ENCODE measurements around the gene AKAP8.

AKAP8 gene

DNA sequence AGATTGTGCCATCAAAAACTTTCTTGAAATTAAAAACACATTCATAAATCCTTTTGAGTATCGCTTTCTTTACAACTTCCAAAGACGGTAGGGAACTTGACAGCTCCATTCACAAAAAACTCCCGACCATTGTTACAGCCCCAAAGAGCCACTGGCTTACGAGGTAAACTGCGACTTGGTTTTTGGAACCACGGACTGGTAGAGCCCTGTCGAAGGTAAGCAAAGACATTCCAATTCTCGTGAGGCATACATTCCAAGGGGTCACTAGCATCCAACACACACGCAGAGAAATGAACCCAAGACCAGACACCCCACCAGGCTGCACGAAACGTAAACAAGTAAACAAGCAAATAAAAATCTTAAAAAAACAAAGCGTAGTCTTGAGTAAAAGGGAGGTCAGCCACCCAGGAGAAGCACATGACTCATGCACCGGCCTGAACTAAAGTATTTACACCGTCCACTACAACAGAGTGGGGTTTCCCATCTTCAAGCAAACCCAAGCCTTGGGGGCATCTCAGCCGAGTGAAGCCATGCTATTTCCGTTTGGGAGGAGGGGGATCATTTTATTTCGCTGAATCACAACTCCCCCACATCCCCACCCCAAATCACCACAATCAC, 48.7 kb downstream of the AKAP8 start:
- no peak for DNase-seq

DNA sequence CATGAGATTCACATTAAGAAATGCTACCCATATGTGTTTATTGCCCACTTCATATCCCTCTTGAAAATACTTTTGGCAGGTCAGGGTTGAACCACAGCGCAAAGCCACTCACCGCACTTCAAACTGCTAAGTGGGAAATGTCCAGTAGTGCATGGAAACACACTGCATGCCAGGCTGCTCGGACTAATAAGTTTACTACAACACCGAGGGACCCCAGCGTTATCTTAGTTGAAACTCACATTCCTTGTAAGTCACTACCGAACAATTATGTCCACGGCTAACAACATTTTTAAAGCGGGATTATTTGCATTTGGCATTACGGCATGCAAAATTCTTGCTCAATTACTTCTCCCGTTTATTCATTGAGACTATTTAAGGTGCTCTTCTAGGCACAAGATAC, 51.3 kb downstream of the AKAP8 start:
- no peak for DNase-seq

- no peak for DNase-seq
Observed at GRCh38 chr19:15324791-15325519, 54.6 kb downstream of the AKAP8 start.

DNA sequence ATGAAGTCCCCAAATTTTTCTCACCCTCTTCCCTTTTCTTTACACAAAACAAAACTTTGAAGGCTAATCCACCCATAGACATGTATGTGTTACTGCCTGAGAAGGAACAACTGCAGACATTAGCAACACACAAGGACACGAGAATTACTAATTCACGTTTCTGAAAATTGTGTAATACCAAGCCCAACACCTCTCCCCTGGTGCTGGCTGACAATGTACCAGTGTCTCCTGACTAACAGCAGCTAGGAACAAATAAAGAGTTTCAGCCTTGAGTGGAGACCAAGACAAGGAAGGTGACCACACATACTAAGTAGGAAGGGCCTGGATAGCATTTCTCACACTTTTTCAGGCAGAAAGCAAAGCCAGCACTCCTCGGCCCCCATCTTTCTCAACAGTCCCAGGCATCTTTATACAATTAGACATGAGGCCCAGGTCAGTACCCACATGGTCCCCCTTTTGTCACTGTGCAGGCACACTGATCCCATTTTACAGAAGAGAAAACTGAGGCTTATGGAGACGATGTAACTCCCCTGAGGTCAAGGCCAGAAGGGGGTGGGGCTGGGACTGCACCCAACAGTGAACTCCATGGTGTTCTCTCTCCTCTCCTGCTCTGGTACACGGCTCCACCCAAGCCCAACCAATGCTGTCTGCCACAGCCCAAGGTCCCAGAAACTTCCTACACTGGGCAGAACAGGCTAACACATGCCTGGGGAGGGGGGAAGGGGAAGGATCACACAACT, 55.9 kb downstream of the AKAP8 start:
- DNase-seq = no peak

DNA sequence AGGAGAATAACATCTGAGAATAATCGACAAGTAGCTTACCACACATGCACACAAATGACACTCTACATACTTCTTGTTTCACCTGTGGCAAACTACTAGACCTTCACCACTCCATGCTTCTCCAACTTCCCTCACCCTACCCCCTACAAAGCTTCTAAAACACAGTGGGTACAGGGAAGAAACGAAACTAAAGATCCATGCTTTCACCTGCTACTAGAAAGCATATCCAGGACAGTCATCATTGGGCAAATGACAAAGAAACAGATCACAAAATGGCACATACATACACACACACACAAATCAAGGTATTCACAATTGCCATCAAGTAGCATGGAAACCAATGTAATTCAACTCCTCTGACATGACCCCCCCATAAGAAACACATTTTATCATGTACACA, 57.8 kb downstream of the AKAP8 start:
- DNase-seq = no peak

GRCh38 chr19:15320116-15320515, 59.5 kb downstream of the AKAP8 start:
- DNase-seq = no peak

- no peak for DNase-seq
Observed at GRCh38 chr19:15318241-15318691, 61.3 kb downstream of the AKAP8 start.

DNA sequence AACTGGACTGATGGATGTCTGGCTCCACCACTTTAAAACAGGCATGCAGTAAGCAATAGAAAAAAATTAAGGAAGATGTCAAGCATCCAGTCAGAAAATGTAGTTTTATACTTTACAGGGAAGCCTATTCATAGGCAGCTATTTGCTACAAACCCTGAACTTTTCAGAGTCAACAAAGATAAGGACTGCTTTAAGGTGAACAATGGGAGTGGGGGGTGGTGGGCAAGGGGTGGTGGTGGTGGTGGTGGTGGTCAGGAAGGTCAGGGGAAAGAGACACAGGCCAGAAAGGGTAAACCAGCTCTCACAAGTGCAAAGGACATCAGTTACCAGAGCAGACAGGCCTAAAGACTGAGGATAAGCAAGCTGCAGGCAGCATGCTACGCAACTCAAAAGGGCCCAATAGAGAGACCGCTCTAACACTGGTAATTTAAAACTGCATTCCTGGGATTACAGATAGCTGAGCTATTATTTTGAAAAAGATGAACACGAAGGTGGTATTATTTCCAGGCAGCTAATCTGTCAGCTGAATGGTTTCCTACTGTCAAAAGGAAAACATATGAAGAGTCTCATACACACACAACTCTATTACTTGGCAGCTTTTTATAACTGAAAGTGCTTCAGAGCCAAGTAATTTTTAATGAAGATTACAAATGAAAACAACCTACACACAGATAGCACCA, 62.1 kb downstream of the AKAP8 start:
- no peak for DNase-seq

- DNase-seq = no peak
Observed at GRCh38 chr19:15316498-15316897, 63.1 kb downstream of the AKAP8 start.

DNA sequence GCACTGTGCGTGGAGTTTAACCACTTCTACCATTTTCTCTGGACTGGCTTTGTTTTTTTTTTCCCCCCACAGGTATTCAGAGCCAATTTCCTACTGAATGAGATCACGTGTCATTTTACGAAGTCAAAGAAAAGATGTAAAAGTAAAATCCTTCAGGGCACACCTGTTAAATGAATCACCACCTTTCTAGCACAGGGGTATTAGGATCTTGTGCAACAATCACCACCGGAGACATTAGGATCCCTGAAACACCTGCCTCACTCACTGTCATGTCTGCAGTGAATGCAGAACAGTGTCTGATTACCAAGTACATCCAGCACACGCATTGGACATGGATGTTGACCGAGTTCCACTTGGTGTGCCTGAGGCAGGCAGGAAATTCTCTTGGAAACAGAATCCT, 64.5 kb downstream of the AKAP8 start:
- no peak for DNase-seq

DNA sequence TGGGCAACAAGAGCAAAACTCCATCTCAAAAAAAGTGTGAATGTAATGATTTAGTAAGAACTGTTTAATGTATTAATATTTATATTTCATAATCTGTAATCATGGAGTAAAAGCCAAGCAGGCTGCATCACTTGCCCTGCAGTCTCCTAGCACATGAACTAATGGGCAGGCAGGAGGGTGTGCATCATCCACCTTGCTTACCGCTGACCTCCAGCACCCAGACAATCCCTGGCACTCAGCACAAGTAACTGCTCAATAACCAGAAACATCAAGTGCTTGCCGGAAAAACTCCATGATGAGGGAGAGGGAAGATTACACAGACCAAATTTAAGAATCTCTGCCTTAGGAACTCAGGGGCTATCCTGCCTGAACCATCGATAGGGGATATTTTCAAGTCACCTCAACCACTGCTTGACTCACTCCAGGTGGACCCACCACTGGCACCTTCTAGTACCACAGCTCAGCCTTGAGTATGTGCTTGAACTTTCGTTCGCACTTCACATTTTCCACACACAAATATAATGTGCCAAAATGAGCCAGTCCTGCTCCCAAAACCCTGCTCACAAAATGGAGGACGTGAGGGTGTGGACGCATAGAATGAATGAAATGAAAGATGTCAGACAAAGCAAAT, 65.8 kb downstream of the AKAP8 start:
- no peak for DNase-seq

- DNase-seq = no peak
Observed at GRCh38 chr19:15307169-15307568, 72.4 kb downstream of the AKAP8 start.

GRCh38 chr19:15305582-15306334, 73.8 kb downstream of the AKAP8 start:
- DNase-seq = no peak

GRCh38 chr19:15304140-15304705, 75.4 kb downstream of the AKAP8 start:
- no peak for DNase-seq

All from stimulated activated CD4-positive, alpha-beta T cell treated with anti-CD3 and anti-CD28 coated beads, Interleukin-4, amount 100 ng/mL, for 1 hour (primary cell).